ENCODE measurements around the gene SCNN1A.

- TF ChIP-seq RARB (CRISPR knock-in tag; IDR thresholded peaks at IDR 0.05) (no peak), CREB5 (CRISPR knock-in tag; IDR thresholded peaks at IDR 0.05; ENCODE audit: low read depth) (no peak), ARNTL (CRISPR knock-in tag; IDR thresholded peaks at IDR 0.05; ENCODE audit: borderline replicate concordance, low read depth) (no peak), CSRNP3 (CRISPR knock-in tag; IDR thresholded peaks at IDR 0.05) (no peak), BACH2 (CRISPR knock-in tag; IDR thresholded peaks at IDR 0.05; ENCODE audit: borderline replicate concordance) (no peak), ZNF565 (CRISPR knock-in tag; conservative IDR thresholded peaks at IDR 0.05; ENCODE audit: low read depth) (no peak), ZFP3 (CRISPR knock-in tag; IDR thresholded peaks at IDR 0.05) (no peak), PATZ1 (CRISPR knock-in tag; IDR thresholded peaks at IDR 0.05; ENCODE audit: borderline replicate concordance) (no peak), POU6F1 (CRISPR knock-in tag; IDR thresholded peaks at IDR 0.05; ENCODE audit: borderline replicate concordance, low read depth) (no peak), ZFP30 (CRISPR knock-in tag; IDR thresholded peaks at IDR 0.05) (no peak), SNAI2 (CRISPR knock-in tag; IDR thresholded peaks at IDR 0.05) (no peak)
Observed at GRCh38 chr12:6342140-6342889, 33.0 kb downstream of the SCNN1A start.
